ENCODE measurements around the gene NFAT5.
"Not testable (repeated sequence)": the region's sequence is repeated elsewhere in the genome, so short reads cannot be mapped to it uniquely, and the experiment has no call there.

Gene NFAT5

GRCh38 chr16:69643997-69644396, 78.2 kb downstream of the NFAT5 start:
- not testable (repeated sequence) for DNase-seq

- DNase-seq: no peak
These were observed 79.0 kb downstream of the NFAT5 start for GRCh38 chr16:69644790-69645189.

- no peak for DNase-seq
These were observed 81.3 kb downstream of the NFAT5 start for GRCh38 chr16:69647020-69647419.

- no peak for DNase-seq
These were observed 85.5 kb downstream of the NFAT5 start for GRCh38 chr16:69651217-69651616.

- no peak for DNase-seq
These were observed 88.6 kb downstream of the NFAT5 start for GRCh38 chr16:69654280-69654931.

- no peak for DNase-seq
These were observed 94.4 kb downstream of the NFAT5 start for GRCh38 chr16:69660166-69660565.

GRCh38 chr16:69662901-69663300, 97.1 kb downstream of the NFAT5 start:
- no peak for DNase-seq

GRCh38 chr16:69663846-69664245, 98.1 kb downstream of the NFAT5 start:
- DNase-seq: no peak

- DNase-seq: no peak
These were observed 103.8 kb downstream of the NFAT5 start for GRCh38 chr16:69669577-69669976.

GRCh38 chr16:69672315-69672997, 106.7 kb downstream of the NFAT5 start:
- no peak for DNase-seq

- DNase-seq: no peak
These were observed 107.4 kb downstream of the NFAT5 start for GRCh38 chr16:69672998-69673713.

GRCh38 chr16:69680358-69680757, 114.6 kb downstream of the NFAT5 start:
- DNase-seq: no peak

GRCh38 chr16:69688589-69688988, 122.8 kb downstream of the NFAT5 start:
- no peak for DNase-seq

- DNase-seq: no peak
These were observed 126.5 kb downstream of the NFAT5 start for GRCh38 chr16:69691980-69692911.

- no peak for DNase-seq
These were observed 128.2 kb downstream of the NFAT5 start for GRCh38 chr16:69693916-69694315.

GRCh38 chr16:69698404-69698803, 132.6 kb downstream of the NFAT5 start:
- no peak for DNase-seq

- no peak for DNase-seq
These were observed 134.1 kb downstream of the NFAT5 start for GRCh38 chr16:69699915-69700314.

- no peak for DNase-seq
These were observed 135.7 kb downstream of the NFAT5 start for GRCh38 chr16:69701452-69701851.

GRCh38 chr16:69701866-69702265, 136.1 kb downstream of the NFAT5 start:
- no peak for DNase-seq

- no peak for DNase-seq
These were observed 137.9 kb downstream of the NFAT5 start for GRCh38 chr16:69703638-69704037.

- DNase-seq: no peak
These were observed 140.6 kb downstream of the NFAT5 start for GRCh38 chr16:69706256-69706974.

- no peak for DNase-seq
These were observed 141.2 kb downstream of the NFAT5 start for GRCh38 chr16:69706975-69707340.
